Testis (tissue), 3 donors: ENCODE data around the gene COIL. TPM values are rescaled to one million over a fixed set of nuclear protein-coding genes. Genes with fewer than 3 reads are reported as not detected.

ENCODE experiments used
- DNase-seq: peaks from one replicate; pipeline ENCODE4 v3.0.0-alpha.2; 2019
- H3K27ac ChIP-seq, 2 donors: fragments of 200-600 bp; sonication (generic); one replicate each; pipeline ENCODE4 v1.5.1; 2019
- H3K27me3 ChIP-seq: fragments of 200-600 bp; sonication (generic); one replicate; pipeline ENCODE4 v1.5.1; 2019
- H3K36me3 ChIP-seq: fragments of 200-600 bp; sonication (generic); one replicate; pipeline ENCODE4 v1.5.1; 2017; ENCODE audit warnings: low read depth; ENCODE audit errors: missing control alignments
- H3K4me1 ChIP-seq: fragments of 200-600 bp; sonication (generic); one replicate; pipeline ENCODE4 v1.5.1; 2019
- H3K4me3 ChIP-seq, 2 donors: fragments of 200-600 bp; sonication (generic); one replicate each; pipeline ENCODE4 v1.5.1; 2017 to 2019
- H3K9me3 ChIP-seq: fragments of 200-600 bp; sonication (generic); one replicate; pipeline ENCODE4 v1.5.1; 2017
- POLR2A ChIP-seq: fragments of 450-650 bp; IDR thresholded peaks from one replicate; pipeline ENCODE4 v1.6.1; 2017; ENCODE audit warnings: antibody characterized with exemption, mild to moderate bottlenecking, moderate library complexity
- WGBS, 2 donors: methylation state at CpG; one replicate each; pipeline ENCODE4 v1.1.5; 2018; 5-methylcytosine and 5-hydroxymethylcytosine counted together
- intact Hi-C: fragments of 100-400 bp; cut with DNase I; formaldehyde crosslinking; loops from one replicate; pipeline ENCODE4 v1.15.1; 2023; ENCODE audit warnings: low total_unique reads
- polyA plus RNA-seq: library from polyadenylated mRNA; stranded (reverse); fragments of 350-450 nt; fragmentation: Illumina TruSeq; extraction: RNeasy Lipid Tissue Mini Kit (QIAGEN cat#74804); gene quantifications from one replicate; pipeline ENCODE4 v1.2.3, GENCODE V29; 2014; ENCODE audit warnings: low read depth, low replicate concordance; ENCODE audit not compliant: insufficient read depth
- total RNA-seq, 2 donors: library from RNA; depleted of rRNA; stranded (reverse); fragments of >200 nt; gene quantifications; one replicate each; pipeline ENCODE4 v1.2.3, GENCODE V29; 2016
- TF ChIP-seq, protein P1 (sequence below), 3 experiments: fragments of 450-650 bp in 2 of 3; fragments of 200-600 bp in 1 of 3; sonication (generic) in 1 of 3; IDR thresholded peaks; one replicate each; pipeline ENCODE4 v1.5.1; 2016 to 2019; ENCODE audit warnings: antibody characterized with exemption in 3 of 3, mild to moderate bottlenecking in 2 of 3, moderate library complexity in 1 of 3

The COIL gene
- total and polyA plus RNA-seq, 3 donors from 2014 or later: 48.4 to 214 (median 87.6) TPM

GRCh38 chr17:56995766-56996165, 34.9 kb upstream of the COIL start:
- Histone ChIP-seq H3K9me3 (no peaks in the 10 kb centered on the region), H3K27ac (no peak overlapping the region), H3K27me3 (no peaks in the 10 kb centered on the region), H3K4me1 (no peaks in the 10 kb centered on the region), H3K36me3 (no peaks in the 10 kb centered on the region), H3K4me3 (no peak overlapping the region)
- TF ChIP-seq, protein P1, sequence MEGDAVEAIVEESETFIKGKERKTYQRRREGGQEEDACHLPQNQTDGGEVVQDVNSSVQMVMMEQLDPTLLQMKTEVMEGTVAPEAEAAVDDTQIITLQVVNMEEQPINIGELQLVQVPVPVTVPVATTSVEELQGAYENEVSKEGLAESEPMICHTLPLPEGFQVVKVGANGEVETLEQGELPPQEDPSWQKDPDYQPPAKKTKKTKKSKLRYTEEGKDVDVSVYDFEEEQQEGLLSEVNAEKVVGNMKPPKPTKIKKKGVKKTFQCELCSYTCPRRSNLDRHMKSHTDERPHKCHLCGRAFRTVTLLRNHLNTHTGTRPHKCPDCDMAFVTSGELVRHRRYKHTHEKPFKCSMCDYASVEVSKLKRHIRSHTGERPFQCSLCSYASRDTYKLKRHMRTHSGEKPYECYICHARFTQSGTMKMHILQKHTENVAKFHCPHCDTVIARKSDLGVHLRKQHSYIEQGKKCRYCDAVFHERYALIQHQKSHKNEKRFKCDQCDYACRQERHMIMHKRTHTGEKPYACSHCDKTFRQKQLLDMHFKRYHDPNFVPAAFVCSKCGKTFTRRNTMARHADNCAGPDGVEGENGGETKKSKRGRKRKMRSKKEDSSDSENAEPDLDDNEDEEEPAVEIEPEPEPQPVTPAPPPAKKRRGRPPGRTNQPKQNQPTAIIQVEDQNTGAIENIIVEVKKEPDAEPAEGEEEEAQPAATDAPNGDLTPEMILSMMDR (IDR thresholded peaks at IDR 0.05): no peak
- TF ChIP-seq POLR2A: no peak
- intact Hi-C loops: no loop called here
- DNase-seq: no peak
- 85 to 90% methylated on average over 1 of the region's 1 CpG for WGBS, 2 donors

DNA sequence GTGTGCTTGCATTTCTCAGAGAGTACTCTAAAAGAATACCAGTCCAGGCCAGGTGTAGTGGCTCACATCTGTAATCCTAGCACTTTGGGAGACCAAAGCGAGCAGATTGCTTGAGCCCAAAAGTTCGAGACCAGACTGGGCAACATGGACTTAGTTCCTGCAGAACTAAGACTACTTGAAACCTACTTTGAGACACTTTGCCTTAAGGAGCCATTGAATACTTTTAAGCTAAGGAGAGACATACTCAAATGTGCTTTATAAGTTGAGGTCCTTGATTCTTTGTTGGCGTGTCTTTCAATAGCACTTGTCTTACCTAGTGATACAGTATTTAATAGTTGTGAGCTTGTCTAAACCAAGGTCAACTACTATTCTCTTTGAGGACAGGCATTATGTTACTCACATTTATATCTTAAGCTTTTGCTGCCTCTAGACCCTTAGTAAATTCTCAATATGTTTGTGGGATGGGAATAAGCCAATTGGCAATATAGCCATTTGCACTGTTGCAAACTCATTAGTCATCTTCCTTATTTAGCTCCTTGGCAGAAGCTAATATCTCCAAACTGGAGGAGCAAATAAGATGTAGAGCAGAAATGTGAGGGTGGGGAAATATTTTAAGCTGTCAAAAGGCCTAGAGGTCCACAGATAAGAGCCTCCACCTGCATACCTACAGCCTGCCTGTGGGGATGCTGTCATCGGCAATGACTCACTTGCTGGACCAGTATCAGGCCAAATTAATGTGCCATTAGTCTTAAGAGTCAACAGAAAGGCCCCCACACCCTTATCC, 33.4 kb upstream of the COIL start:
- Histone ChIP-seq H3K27ac (no peak overlapping the region), H3K27me3 (no peaks in the 10 kb centered on the region), H3K9me3 (no peaks in the 10 kb centered on the region), H3K36me3 (no peaks in the 10 kb centered on the region), H3K4me3 (no peak overlapping the region), H3K4me1 (no peaks in the 10 kb centered on the region)
- TF ChIP-seq POLR2A: no peak
- TF ChIP-seq, protein P1 (IDR thresholded peaks at IDR 0.05): no peak
- WGBS, 2 donors: 84 to 99% methylated on average over 4 of the region's 4 CpGs
- no peak for DNase-seq
- intact Hi-C loops: no loop called here

GRCh38 chr17:56992364-56992763, 31.5 kb upstream of the COIL start:
- H3K27ac ChIP-seq: no peak overlapping the region
- TF ChIP-seq POLR2A: no peak
- TF ChIP-seq, protein P1 (IDR thresholded peaks at IDR 0.05): no peak
- no peaks in the 10 kb centered on the region for H3K27me3 ChIP-seq

DNA sequence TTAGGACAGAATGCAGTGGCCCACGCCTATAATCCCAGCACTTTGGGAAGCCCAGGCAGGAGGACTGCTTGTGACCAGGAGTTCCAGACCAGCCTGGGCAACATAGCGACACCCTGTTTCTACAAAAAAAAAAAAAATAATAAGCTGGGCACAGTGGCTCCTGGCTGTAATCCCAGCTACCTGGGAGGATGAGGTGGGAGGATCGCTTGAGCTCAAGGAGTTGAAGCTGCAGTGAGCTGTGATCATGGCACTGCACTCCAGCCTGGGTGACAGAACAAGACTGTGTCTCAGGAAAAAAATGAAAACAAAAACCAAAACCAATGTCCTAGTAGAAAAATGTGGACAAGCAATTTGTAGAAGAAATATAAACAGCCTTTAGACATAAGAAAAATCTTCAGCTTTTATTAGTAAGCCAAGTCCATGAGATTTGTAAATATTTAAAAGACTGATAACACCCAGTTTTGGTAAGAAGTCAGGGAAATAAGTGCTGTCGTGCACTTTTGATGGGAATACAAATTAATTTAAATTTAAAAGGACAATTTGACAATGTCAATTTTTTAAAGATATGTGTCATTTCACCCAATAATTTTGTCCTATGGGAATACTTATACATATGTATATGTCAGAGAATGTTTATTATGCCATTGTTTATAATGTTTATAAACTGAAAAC, 28.2 kb upstream of the COIL start:
- 93 to 97% methylated on average over 4 of the region's 4 CpGs for WGBS, 2 donors
- Histone ChIP-seq H3K4me3 (no peak overlapping the region), H3K9me3 (no peaks in the 10 kb centered on the region), H3K36me3 (no peaks in the 10 kb centered on the region), H3K4me1 (no peaks in the 10 kb centered on the region), H3K27me3 (no peaks in the 10 kb centered on the region), H3K27ac (no peak overlapping the region)
- no peak for TF ChIP-seq POLR2A
- TF ChIP-seq, protein P1 (IDR thresholded peaks at IDR 0.05): no peak
- DNase-seq: no peak
- intact Hi-C loops: no loop called here

More at GRCh38 chr17:56992364-56992763, 31.5 kb upstream of the COIL start:
- Histone ChIP-seq H3K36me3 (no peaks in the 10 kb centered on the region), H3K4me3 (no peak overlapping the region), H3K4me1 (no peaks in the 10 kb centered on the region), H3K9me3 (no peaks in the 10 kb centered on the region)
- 75 to 83% methylated on average over 1 of the region's 1 CpG for WGBS, 2 donors
- intact Hi-C loops: no loop called here
- no peak for DNase-seq
